ENCODE measurements around the gene ATP6V0A4.

DNA sequence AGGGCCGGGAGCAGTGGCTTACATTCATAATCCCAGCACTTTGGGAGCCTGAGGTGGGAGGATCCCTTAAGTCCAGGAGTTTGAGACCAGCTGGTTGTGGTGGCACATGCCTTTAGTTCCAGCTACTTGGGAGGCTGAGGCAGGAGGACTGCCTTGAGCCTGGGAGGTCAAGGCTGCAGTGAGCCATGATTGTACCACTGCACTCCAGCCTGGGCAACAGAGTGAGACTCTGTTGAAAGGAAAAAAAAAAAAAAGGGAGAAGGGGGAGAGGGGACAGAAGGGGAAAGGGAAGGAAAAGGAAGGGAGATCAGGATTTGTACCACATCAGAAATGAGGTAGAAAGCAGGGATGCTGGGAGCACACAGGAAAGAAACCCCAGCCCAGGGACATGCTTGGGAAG is 58.1 kb downstream of the ATP6V0A4 start:
- TF ChIP-seq, protein P1, sequence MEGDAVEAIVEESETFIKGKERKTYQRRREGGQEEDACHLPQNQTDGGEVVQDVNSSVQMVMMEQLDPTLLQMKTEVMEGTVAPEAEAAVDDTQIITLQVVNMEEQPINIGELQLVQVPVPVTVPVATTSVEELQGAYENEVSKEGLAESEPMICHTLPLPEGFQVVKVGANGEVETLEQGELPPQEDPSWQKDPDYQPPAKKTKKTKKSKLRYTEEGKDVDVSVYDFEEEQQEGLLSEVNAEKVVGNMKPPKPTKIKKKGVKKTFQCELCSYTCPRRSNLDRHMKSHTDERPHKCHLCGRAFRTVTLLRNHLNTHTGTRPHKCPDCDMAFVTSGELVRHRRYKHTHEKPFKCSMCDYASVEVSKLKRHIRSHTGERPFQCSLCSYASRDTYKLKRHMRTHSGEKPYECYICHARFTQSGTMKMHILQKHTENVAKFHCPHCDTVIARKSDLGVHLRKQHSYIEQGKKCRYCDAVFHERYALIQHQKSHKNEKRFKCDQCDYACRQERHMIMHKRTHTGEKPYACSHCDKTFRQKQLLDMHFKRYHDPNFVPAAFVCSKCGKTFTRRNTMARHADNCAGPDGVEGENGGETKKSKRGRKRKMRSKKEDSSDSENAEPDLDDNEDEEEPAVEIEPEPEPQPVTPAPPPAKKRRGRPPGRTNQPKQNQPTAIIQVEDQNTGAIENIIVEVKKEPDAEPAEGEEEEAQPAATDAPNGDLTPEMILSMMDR (IDR thresholded peaks at IDR 0.05; ENCODE audit: low read length), result no peak
- TF ChIP-seq EZH2 (IDR thresholded peaks at IDR 0.05; ENCODE audit: borderline replicate concordance, low read length), result no peak
